ENCODE data around the gene MAN1C1.

DNA sequence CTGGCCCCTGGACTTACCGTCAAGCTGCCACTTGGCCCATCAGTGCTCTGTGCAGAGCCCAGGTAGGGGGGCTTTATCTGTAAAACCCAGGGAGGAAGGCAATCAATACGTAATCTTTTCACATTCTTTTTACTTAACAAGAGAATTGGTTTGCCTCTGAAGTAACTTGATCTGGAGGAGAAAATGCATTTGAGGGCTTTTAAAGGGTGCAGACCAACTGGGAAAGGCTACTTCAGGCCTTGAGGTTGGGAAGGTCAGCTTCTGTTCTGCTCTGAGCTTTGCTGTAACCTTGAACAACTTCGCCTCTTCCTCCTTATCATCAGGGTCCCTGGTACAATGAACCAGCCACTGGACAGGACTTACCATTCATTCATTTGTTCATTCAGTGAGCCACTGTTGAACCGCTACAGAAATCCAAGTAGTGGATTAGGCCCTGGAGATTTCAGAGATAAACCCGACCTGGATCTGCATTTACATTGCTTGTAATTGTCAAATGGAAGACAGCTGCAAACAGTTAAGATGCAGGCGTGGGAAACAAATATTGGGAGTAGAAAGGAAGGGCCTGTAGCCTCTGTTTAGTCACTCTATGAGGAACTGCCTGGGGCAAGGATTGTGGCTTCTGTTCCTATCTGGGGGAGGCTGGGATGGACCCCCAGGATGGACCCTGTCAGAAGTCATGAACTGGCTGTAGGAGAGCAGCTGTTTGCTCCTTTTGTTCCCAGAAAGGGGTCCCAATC is 90.9 kb downstream of the MAN1C1 start:
- TF ChIP-seq TAF1 (IDR thresholded peaks at IDR 0.05; ENCODE audit: control insufficient read depth, extremely low read depth, insufficient read depth, low read length, severe bottlenecking): no peak
- no peak for TF ChIP-seq ZNF274 (IDR thresholded peaks at IDR 0.05; ENCODE audit: borderline replicate concordance, low read depth, low read length)
- TF ChIP-seq SP1 (CRISPR knock-in tag; IDR thresholded peaks at IDR 0.05): no peak
- TF ChIP-seq BHLHE40 (IDR thresholded peaks at IDR 0.05; ENCODE audit: low read length): no peak
- TF ChIP-seq, protein P1, sequence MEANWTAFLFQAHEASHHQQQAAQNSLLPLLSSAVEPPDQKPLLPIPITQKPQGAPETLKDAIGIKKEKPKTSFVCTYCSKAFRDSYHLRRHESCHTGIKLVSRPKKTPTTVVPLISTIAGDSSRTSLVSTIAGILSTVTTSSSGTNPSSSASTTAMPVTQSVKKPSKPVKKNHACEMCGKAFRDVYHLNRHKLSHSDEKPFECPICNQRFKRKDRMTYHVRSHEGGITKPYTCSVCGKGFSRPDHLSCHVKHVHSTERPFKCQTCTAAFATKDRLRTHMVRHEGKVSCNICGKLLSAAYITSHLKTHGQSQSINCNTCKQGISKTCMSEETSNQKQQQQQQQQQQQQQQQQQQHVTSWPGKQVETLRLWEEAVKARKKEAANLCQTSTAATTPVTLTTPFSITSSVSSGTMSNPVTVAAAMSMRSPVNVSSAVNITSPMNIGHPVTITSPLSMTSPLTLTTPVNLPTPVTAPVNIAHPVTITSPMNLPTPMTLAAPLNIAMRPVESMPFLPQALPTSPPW (CRISPR knock-in tag; IDR thresholded peaks at IDR 0.05): no peak
- TF ChIP-seq SIX5 (IDR thresholded peaks at IDR 0.05; ENCODE audit: borderline replicate concordance in 1 of 2, insufficient read depth in 1 of 2, low read depth in 1 of 2, low read length in 2 of 2): no peak
- TF ChIP-seq, protein P2, sequence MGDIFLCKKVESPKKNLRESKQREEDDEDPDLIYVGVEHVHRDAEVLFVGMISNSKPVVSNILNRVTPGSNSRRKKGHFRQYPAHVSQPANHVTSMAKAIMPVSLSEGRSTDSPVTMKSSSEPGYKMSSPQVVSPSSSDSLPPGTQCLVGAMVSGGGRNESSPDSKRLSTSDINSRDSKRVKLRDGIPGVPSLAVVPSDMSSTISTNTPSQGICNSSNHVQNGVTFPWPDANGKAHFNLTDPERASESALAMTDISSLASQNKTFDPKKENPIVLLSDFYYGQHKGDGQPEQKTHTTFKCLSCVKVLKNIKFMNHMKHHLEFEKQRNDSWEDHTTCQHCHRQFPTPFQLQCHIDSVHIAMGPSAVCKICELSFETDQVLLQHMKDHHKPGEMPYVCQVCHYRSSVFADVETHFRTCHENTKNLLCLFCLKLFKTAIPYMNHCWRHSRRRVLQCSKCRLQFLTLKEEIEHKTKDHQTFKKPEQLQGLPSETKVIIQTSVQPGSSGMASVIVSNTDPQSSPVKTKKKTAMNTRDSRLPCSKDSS (IDR thresholded peaks at IDR 0.05; ENCODE audit: low read depth, partially characterized antibody): no peak
- no peak for TF ChIP-seq NR3C1 (CRISPR knock-in tag; IDR thresholded peaks at IDR 0.05)
- TF ChIP-seq POLR2A (conservative IDR thresholded peaks at IDR 0.05): no peak
